Activated CD4-positive, alpha-beta T cell treated with anti-CD3 and anti-CD28 coated beads, Interleukin-2, amount 10 ng/mL, durations not matched to agents 7 days and 5 days (primary cell): ENCODE data around the gene MMRN2. TPM values are rescaled to one million over a fixed set of nuclear protein-coding genes. Genes with fewer than 3 reads are reported as not detected.
"Not testable (repeated sequence)": the region's sequence is repeated elsewhere in the genome, so short reads cannot be mapped to it uniquely, and the experiment has no call there.

ENCODE experiments used
- CTCF ChIA-PET: fragments of 350-600 bp; sonication (Branson Sonifier 250); formaldehyde crosslinking; loops from one replicate; lab custom pipeline; 2021; ENCODE audit warnings: antibody characterized with exemption; lab: Charles Lee
- POLR2A ChIA-PET: fragments of 350-600 bp; sonication (Branson Sonifier 250); formaldehyde crosslinking; loops from one replicate; lab custom pipeline; 2021; ENCODE audit warnings: antibody characterized with exemption; lab: Charles Lee
- DNase-seq: peaks from one replicate; pipeline ENCODE4 v3.0.0-alpha.2; 2020
- H3K27ac Mint-ChIP-seq: one replicate; pipeline ENCODE4 v1.8.0; 2021; ENCODE audit warnings: mild to moderate bottlenecking, moderate library complexity, mixed read lengths
- H3K27me3 Mint-ChIP-seq: one replicate; pipeline ENCODE4 v1.8.0; 2021; ENCODE audit warnings: mixed read lengths
- H3K36me3 Mint-ChIP-seq: one replicate; pipeline ENCODE4 v1.8.0; 2021; ENCODE audit warnings: low read depth, mixed read lengths
- H3K4me1 Mint-ChIP-seq: one replicate; pipeline ENCODE4 v1.8.0; 2021; ENCODE audit warnings: mixed read lengths
- H3K4me3 Mint-ChIP-seq: one replicate; pipeline ENCODE4 v1.8.0; 2021; ENCODE audit warnings: mild to moderate bottlenecking, moderate library complexity, mixed read lengths
- H3K9me3 Mint-ChIP-seq: one replicate; pipeline ENCODE4 v1.8.0; 2021; ENCODE audit warnings: mixed read lengths
- total RNA-seq, 2 experiments: library from RNA; stranded (reverse); gene quantifications; one replicate each; pipeline ENCODE4 v1.2.3, GENCODE V29; 2021

MMRN2 gene
- total RNA-seq, 2 experiments from 2014 or later: not detected

DNA sequence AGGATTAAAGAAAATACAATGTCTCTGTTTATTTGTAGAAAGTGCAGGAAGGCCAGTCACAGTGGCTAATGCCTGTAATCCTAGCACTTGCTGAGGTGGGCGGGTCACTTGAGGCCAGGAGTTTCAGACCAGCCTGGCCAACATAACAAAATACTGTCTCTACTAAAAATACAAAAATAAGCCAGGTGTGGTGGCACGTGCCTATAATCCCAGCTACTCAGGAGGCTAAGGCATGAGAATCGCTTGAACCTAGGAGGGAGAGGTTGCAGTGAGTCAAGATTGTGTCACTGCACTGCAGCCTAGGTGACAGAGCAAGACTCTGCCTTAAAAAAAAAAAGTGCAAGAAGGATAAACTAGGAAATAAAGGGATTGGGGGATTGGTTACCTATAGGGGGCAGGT is 21.0 kb upstream of the MMRN2 start:
- POLR2A ChIA-PET, CTCF ChIA-PET, H3K4me3 Mint-ChIP-seq, H3K27ac Mint-ChIP-seq, H3K9me3 Mint-ChIP-seq, H3K4me1 Mint-ChIP-seq, DNase-seq, H3K36me3 Mint-ChIP-seq: not testable (repeated sequence)
- peaks cover 10% of the 10 kb centered on the region for H3K27me3 Mint-ChIP-seq

DNA sequence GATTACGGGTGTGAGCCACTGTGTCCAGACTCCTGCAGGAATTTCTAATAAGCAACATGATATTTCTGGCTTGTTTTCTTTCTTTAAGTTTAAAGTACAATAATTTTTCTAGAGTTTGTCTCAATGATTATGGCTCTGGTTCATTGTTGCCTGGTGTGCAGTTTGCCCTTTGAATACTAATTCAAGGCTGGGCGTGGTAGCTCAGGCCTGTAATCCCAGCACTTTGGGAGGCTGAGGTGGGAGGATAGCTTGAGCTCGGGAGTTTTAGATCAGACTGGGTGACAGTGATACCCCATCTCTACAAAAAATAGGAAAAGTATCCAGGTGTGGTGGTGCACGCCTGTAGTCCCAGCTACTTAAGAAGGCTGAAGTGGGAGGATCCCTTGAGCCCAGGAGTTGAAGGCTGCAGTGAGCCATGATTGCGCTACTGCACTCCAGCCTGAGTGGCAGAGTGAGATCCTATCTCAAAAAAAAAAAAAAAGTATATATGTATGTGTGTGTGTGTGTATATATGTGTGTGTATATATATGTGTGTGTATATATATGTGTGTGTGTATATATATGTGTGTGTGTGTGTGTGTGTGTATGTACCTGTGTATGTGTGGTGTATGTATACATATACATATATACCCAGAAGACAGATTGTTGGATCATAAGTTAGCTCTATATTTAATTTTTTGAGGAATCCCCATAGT is 19.1 kb upstream of the MMRN2 start:
- no peak for DNase-seq
- peaks cover 16% of the 10 kb centered on the region for H3K27me3 Mint-ChIP-seq
- H3K27ac Mint-ChIP-seq: no peak overlapping the region
- H3K4me1 Mint-ChIP-seq: peaks cover 8% of the 10 kb centered on the region
- no peak overlapping the region for H3K4me3 Mint-ChIP-seq
- H3K9me3 Mint-ChIP-seq: no peaks in the 10 kb centered on the region
- ChIA-PET CTCF (no interaction called here), POLR2A (no interaction called here)
- no peaks in the 10 kb centered on the region for H3K36me3 Mint-ChIP-seq

DNA sequence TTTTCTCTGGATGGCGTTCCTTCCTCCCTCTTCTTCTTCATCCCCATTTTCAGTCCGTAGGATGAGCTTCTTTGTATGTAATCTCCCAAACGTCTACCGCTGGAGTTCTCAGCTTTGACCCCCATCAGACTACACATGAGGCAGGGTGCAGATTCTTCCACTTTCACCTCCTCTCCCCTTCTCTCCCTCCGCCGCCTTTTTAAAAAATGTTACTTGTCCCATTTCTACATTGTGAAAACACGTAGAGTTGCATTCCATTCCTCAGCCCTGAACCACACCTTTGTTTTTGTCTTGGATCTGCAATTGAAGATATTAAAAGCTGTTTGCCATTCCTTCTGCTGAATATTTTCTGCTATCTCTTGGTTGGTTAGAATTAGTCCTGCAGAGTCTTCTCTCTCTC is 17.1 kb upstream of the MMRN2 start:
- H3K27ac Mint-ChIP-seq: no peak overlapping the region
- POLR2A ChIA-PET: no interaction called here

DNA sequence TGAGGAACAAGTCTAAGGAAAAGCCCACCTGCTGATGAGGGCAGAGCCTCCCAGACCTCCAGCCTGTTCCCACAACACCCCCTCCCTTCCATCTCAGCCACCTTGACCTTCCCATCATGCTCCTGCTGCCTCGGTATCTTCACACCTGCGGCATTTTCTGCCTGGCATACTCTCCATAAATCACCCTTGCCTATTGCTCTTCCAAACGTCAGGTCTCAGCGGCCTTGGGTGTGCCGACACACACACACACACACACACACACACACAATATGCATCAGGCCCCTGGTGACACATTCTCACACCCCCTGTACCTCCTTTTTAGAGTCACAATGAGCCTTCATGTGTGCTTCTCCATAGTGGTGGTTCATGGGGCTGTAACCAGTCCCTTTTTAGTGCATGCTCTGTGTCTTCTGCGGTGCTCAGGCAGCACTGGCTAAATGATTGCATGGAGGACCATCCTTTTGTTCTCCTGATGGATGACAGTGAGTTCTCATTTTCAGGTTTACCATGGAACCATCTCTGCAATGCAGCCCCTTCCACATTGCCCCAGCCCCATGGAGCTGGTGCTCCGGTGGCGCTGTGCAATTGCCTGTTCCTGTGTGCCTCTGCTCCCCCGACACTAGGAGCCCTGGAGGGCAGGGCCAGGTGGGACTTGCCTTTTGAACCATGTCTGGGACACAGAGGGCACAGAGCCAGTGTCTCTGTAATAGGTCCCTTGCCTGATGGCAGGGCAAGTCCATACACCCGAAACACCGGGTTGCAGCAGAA is 15.4 kb upstream of the MMRN2 start:
- H3K27ac Mint-ChIP-seq: peak overlapping the region; percentile 25
- POLR2A ChIA-PET: no interaction called here
- no peaks in the 10 kb centered on the region for H3K36me3 Mint-ChIP-seq

More for the DNA sequence above, 17.1 kb upstream of the MMRN2 start:
- DNase-seq: no peak
- Mint-ChIP-seq H3K4me1 (peaks cover 13% of the 10 kb centered on the region), H3K36me3 (no peaks in the 10 kb centered on the region), H3K27me3 (peaks cover 14% of the 10 kb centered on the region), H3K4me3 (no peak overlapping the region), H3K9me3 (no peaks in the 10 kb centered on the region)
- CTCF ChIA-PET: no interaction called here

DNA sequence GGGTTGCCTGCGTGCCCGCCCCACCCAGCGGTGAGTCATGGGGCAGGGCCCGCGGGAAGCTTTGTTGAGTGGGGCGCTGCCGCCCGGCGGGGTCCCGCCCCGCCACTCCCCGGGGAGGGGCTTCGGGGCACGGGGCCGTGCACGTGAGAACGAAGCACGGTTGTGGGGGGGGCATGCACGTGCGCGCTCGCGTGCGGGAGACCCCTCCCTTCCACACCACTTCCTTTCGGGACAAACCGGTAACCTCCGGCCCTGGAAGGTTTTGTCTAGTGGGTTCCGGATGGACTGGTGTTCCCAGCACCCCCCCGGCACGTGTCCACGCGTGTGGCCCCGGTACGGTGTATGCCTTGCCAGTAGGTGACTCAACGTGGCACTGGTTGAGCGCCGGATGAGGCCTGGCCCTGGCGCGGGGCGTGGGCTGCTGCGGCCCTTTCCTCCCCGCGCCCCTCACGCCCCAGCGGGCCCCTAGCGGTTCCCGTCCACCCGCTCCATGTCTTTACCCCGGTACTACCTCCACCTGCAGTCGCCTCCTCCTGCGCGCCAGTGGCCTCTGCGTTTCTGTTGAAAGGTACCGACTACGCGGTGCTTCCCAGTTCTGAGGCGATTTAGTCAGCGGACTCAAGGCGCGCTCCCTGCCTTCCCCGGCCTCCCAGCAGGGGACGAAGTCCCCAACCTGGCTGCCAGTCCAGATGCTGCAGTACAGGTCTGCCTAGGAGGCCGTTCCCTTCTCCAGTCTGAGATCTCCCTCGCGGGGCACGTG is 14.0 kb upstream of the MMRN2 start:
- POLR2A ChIA-PET: no interaction called here
- peak; percentile 84 for DNase-seq
- H3K27me3 Mint-ChIP-seq: peaks cover 28% of the 10 kb centered on the region
- CTCF ChIA-PET: interaction anchor here (0.6 to 1.2 kb wide), 3 partner anchors 11 to 172 kb away, joined by 4 to 8 read pairs (median 5); no protein-coding TSS in a partner anchor
- H3K27ac Mint-ChIP-seq: peak overlapping the region; percentile 89
- no peaks in the 10 kb centered on the region for H3K36me3 Mint-ChIP-seq
- peak overlapping the region; percentile 68 for H3K4me3 Mint-ChIP-seq
- no peaks in the 10 kb centered on the region for H3K9me3 Mint-ChIP-seq
- H3K4me1 Mint-ChIP-seq: peaks cover 19% of the 10 kb centered on the region

More for the DNA sequence above, 15.4 kb upstream of the MMRN2 start:
- no peak for DNase-seq
- CTCF ChIA-PET: no interaction called here
- no peaks in the 10 kb centered on the region for H3K9me3 Mint-ChIP-seq
- H3K27me3 Mint-ChIP-seq: peaks cover 25% of the 10 kb centered on the region
- peak overlapping the region; percentile 10 for H3K4me3 Mint-ChIP-seq
- peaks cover 13% of the 10 kb centered on the region for H3K4me1 Mint-ChIP-seq

DNA sequence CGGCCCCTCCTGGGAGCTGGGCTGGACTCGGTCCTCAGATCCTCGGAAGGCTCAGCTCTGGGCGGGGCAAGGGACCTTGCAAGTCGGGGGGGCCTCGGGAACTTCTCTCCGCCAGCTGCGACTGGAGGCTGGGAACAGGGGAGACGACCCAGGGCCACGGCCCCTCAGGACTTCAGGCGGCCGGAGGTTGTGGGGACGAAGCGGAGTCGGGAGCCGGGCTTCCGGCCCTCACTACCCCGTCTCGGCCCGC is 13.5 kb upstream of the MMRN2 start:
- H3K27me3 Mint-ChIP-seq: peaks cover 28% of the 10 kb centered on the region
- no peaks in the 10 kb centered on the region for H3K36me3 Mint-ChIP-seq
- H3K4me1 Mint-ChIP-seq: peaks cover 24% of the 10 kb centered on the region
- no peak for DNase-seq
- H3K4me3 Mint-ChIP-seq: peak overlapping the region; percentile 67
- ChIA-PET CTCF (interaction anchor here (1.2 to 2.1 kb wide), 3 partner anchors 10 to 32 kb away, joined by 4 to 8 read pairs (median 5); no protein-coding TSS in a partner anchor), POLR2A (no interaction called here)
- peak overlapping the region; percentile 87 for H3K27ac Mint-ChIP-seq
- no peaks in the 10 kb centered on the region for H3K9me3 Mint-ChIP-seq

DNA sequence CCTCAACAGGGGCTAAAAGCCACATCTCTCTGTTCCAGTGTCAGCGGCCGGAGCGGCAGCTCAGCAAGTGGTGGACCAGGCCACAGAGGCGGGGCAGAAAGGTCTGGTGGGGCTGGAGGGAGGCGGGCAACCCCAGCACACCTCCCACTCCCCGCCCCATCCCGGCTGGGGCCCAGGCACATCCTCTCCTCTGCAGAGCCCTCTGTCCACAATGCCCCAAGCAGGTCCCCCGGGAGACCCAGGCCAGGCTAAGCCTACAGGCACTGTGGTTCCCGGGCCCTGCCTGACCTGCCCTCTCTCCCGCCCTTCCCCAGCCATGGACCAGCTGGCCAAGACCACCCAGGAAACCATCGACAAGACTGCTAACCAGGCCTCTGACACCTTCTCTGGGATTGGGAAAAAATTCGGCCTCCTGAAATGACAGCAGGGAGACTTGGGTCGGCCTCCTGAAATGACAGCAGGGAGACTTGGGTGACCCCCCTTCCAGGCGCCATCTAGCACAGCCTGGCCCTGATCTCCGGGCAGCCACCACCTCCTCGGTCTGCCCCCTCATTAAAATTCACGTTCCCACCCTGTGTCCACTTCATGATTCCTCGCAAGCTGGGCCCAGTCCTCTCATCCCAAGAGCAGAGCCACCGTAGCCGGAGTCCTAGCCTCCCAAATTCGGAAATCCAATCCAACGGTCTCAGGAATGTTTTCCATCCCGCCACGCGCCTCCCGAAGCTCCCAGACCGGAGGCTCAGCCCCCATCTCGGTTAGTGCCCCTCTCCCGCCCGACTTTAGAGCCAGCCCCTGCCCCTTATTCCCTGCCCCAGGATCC is 13.0 kb upstream of the MMRN2 start:
- peaks cover 29% of the 10 kb centered on the region for H3K4me1 Mint-ChIP-seq
- no peaks in the 10 kb centered on the region for H3K9me3 Mint-ChIP-seq
- DNase-seq: no peak
- peaks cover 28% of the 10 kb centered on the region for H3K27me3 Mint-ChIP-seq
- POLR2A ChIA-PET: no interaction called here
- CTCF ChIA-PET: interaction anchor here (1.2 to 2.1 kb wide), 5 partner anchors 10 to 32 kb away, joined by 3 to 12 read pairs (median 5); no protein-coding TSS in a partner anchor
- peak overlapping the region; percentile 87 for H3K27ac Mint-ChIP-seq
- H3K4me3 Mint-ChIP-seq: peak overlapping the region; percentile 67
- H3K36me3 Mint-ChIP-seq: no peaks in the 10 kb centered on the region

DNA sequence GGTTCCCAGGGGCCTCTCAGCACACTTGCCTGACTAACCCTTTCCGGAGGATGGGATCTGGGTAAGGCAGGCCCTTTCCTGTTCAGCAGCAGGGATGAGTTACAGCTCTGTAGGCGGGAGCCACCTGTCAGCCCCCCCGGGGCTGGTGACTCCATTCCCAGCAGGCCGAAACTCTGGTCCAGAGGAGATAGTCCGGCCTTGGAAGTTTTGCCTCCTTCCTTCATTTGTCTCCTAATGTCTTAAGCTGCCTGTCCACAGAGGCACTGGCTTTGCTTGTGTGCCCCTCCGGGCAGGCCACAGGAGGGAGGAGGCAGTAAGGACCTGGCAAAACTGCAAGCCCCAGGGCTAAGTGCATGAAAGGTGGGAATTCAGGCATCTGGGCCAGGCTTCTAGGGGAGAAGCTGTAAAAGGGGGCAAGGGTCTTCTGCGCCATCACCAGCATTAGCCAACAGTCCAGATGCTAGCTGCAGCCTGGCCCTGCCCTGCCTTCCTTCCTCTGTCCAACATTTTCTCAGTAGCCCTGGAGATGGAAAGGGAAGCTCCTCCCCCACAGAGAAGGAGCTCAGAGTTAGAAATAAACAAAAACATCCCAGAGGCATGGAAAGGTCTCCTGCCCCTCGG is 12.1 kb upstream of the MMRN2 start:
- Mint-ChIP-seq H3K4me3 (no peak overlapping the region), H3K27me3 (peaks cover 28% of the 10 kb centered on the region), H3K9me3 (no peaks in the 10 kb centered on the region), H3K36me3 (no peaks in the 10 kb centered on the region), H3K4me1 (peaks cover 29% of the 10 kb centered on the region), H3K27ac (peak overlapping the region; percentile 38)
- CTCF ChIA-PET: interaction anchor here (0.9 to 2.1 kb wide), 4 partner anchors 10 to 31 kb away, joined by 3 to 12 read pairs (median 4); no protein-coding TSS in a partner anchor
- POLR2A ChIA-PET: no interaction called here
- DNase-seq: no peak

DNA sequence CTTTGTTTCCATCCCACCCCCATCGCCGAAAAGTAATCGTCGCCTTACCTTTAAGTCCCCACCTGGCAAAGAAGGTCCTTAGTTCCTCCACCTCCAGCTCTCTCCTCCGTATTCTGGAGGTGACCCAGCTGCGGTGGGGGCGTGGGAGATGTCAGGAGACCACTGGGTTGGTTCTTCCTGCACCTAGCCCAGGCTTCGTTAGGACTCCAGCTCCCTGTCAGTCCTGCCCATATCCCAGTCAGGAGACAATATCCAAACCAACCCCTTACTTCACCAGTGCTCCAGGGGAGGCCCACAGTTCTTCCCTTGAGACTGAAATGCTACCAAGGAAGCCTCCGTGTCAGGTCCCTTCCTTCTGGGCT is 11.6 kb upstream of the MMRN2 start:
- CTCF ChIA-PET: interaction anchor here (0.9 to 2.1 kb wide), 3 partner anchors 9 to 30 kb away, joined by 3 to 12 read pairs (median 4); no protein-coding TSS in a partner anchor
- Mint-ChIP-seq H3K4me3 (no peak overlapping the region), H3K4me1 (peaks cover 29% of the 10 kb centered on the region), H3K9me3 (no peaks in the 10 kb centered on the region), H3K27me3 (peaks cover 28% of the 10 kb centered on the region), H3K36me3 (no peaks in the 10 kb centered on the region), H3K27ac (no peak overlapping the region)
- DNase-seq: no peak
- POLR2A ChIA-PET: no interaction called here

DNA sequence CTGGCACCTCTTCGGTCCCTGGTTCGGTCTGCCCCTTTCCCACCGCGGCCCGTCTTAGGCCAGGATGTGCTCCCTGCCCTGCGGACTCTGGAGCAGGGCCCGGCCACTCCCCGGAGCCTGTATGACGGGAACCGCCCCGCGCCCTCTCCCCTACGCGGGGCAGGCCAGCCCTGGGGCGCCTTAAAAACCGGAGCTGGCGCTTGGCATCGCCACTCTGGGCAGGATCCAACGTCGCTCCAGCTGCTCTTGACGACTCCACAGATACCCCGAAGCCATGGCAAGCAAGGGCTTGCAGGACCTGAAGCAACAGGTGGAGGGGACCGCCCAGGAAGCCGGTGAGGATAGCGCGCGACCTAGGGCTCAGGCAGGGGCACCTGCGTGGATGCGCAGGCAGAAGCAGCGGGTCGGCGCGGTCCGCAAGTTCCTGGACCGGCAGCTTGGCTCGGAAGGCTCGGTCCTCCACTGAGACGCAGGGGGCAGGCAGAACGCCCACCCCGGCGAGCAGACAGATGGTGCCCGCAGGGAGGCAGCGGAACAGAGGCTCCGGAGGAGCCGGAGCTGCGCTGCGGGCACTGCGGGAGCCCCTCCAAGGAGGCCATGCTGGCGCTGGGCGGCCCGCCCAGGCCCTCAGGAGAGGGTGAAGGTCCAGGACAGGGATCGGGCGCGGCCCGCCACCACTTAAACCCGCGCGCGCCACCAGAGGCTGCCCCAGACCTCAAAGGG is 11.0 kb upstream of the MMRN2 start, which contains the start of gene ADIRF:
TSS of gene ADIRF (plus strand) at position 212 of the 723 bp plus-strand sequence. CDS start at position 275, 63 bp downstream.
- peaks cover 28% of the 10 kb centered on the region for H3K27me3 Mint-ChIP-seq
- ChIA-PET CTCF (interaction anchor here (0.6 to 3.6 kb wide), 4 partner anchors 8 to 136 kb away, joined by 4 to 23 read pairs (median 12); partner anchors contain the start of gene MMRN2), POLR2A (no interaction called here)
- H3K4me3 Mint-ChIP-seq: no peak within 1 kb of the TSS
- no peak for DNase-seq
- H3K9me3 Mint-ChIP-seq: no peaks in the 10 kb centered on the region
- peaks cover 29% of the 10 kb centered on the region for H3K4me1 Mint-ChIP-seq
- H3K36me3 Mint-ChIP-seq: no peaks in the 10 kb centered on the region
- peak within 1 kb of the TSS; percentile 9 for H3K27ac Mint-ChIP-seq

DNA sequence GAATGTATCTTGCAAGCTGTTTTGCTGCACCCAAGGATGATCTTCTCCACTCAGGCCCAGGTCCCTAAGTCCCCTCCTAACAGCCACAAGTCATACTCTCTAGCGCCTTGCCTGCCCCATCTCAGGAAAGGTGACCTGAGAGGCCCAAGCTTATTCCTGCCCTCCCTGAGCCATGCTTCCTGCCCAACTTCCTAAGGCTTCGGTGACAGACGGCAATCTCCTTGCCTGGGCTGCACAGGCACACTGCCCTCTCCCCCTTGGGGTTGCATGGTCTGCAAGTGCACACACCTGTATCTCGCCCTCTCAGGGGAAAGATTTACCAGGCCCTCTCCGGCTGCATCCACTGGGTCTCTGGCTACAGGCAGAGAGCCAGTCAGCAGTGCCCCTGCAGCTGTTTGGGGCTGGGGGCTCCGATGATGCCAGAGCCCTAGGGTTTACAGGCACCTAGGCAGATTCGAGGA is 10.1 kb upstream of the MMRN2 start:
- peaks cover 19% of the 10 kb centered on the region for H3K27me3 Mint-ChIP-seq
- H3K4me1 Mint-ChIP-seq: peaks cover 25% of the 10 kb centered on the region
- POLR2A ChIA-PET: no interaction called here
- CTCF ChIA-PET: interaction anchor here (0.6 to 3.6 kb wide), 5 partner anchors 12 to 137 kb away, joined by 3 to 23 read pairs (median 4); partner anchors contain the start of gene MMRN2
- H3K27ac Mint-ChIP-seq: no peak overlapping the region
- H3K36me3 Mint-ChIP-seq: no peaks in the 10 kb centered on the region
- no peak for DNase-seq
- no peaks in the 10 kb centered on the region for H3K9me3 Mint-ChIP-seq
- H3K4me3 Mint-ChIP-seq: no peak overlapping the region
